Measurements from ENCODE around the gene DIAPH3. TPM values are rescaled to one million over a fixed set of nuclear protein-coding genes. Genes with fewer than 3 reads are reported as not detected.

DIAPH3 gene
- total RNA-seq, 1 experiment from 2014 or later = 11.4 TPM

DNA sequence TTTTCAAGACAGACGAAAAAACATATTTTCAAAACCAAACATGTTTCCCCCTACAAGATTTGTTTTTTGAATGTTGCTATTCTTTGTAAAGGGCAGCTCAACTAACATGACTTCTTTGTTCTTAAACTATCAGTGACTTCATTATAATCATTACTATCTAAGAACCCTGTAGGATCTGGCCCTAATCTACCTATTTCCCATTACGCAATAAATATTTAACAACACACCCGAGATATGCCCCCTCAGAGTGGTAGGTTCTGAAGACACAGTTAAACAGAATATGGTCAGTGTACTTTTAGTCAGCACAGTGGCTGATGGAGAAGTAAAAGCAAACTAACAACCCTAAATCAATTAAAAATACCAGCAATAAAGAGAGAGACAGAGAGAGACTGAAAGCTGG, 186.9 kb downstream of the DIAPH3 start:
- no peak for DNase-seq
- Mint-ChIP-seq H3K27ac (ENCODE audit: unreplicated experiment) (no peak overlapping the region), H3K36me3 (ENCODE audit: insufficient read depth, unreplicated experiment) (no peaks in the 10 kb centered on the region), H3K27me3 (ENCODE audit: unreplicated experiment) (no peaks in the 10 kb centered on the region), H3K4me3 (ENCODE audit: low read depth, unreplicated experiment) (no peak overlapping the region), H3K9me3 (ENCODE audit: low read depth, unreplicated experiment) (no peaks in the 10 kb centered on the region), H3K4me1 (ENCODE audit: low read depth, unreplicated experiment) (no peaks in the 10 kb centered on the region)
- CTCF ChIA-PET = no interaction called here
- TF ChIP-seq, protein P1, sequence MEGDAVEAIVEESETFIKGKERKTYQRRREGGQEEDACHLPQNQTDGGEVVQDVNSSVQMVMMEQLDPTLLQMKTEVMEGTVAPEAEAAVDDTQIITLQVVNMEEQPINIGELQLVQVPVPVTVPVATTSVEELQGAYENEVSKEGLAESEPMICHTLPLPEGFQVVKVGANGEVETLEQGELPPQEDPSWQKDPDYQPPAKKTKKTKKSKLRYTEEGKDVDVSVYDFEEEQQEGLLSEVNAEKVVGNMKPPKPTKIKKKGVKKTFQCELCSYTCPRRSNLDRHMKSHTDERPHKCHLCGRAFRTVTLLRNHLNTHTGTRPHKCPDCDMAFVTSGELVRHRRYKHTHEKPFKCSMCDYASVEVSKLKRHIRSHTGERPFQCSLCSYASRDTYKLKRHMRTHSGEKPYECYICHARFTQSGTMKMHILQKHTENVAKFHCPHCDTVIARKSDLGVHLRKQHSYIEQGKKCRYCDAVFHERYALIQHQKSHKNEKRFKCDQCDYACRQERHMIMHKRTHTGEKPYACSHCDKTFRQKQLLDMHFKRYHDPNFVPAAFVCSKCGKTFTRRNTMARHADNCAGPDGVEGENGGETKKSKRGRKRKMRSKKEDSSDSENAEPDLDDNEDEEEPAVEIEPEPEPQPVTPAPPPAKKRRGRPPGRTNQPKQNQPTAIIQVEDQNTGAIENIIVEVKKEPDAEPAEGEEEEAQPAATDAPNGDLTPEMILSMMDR (IDR thresholded peaks at IDR 0.05; ENCODE audit: unreplicated experiment) = no peak
- intact Hi-C loops (cut with micrococcal nuclease; ENCODE audit: unreplicated experiment) = no loop called here
- BruUV-seq (replicated peaks) = no TSS peak

DNA sequence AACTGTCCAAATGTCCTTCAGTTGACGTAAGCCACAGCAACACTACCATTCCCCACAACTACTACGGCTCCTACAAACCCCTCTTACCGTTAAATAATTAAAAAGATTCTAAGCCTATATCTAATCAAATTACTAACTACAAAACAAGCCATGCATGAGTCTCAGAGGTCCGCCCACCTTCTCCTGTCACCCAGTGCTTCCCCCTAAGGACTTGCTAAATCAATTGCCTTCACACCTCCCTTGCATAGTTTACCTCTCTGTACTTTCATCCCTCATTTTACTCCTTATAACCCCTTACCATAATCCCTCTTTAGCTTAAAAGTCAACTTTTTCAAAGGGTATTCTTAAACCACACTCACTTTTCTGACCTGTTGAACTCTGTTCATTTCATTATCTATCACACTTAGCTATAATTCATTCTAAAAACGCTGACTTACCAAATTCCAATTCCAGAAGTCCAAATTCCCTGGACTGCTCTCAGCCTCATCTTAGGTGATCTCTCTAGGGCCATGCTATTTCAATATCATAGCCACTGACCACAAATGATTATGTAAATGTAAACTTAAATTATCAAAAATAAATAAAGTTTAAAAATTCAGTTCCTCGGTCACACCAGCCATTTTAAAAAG, 187.8 kb downstream of the DIAPH3 start:
- Mint-ChIP-seq H3K4me3 (ENCODE audit: low read depth, unreplicated experiment) (no peak overlapping the region), H3K4me1 (ENCODE audit: low read depth, unreplicated experiment) (no peaks in the 10 kb centered on the region), H3K9me3 (ENCODE audit: low read depth, unreplicated experiment) (no peaks in the 10 kb centered on the region), H3K36me3 (ENCODE audit: insufficient read depth, unreplicated experiment) (no peaks in the 10 kb centered on the region), H3K27ac (ENCODE audit: unreplicated experiment) (no peak overlapping the region), H3K27me3 (ENCODE audit: unreplicated experiment) (no peaks in the 10 kb centered on the region)
- intact Hi-C loops (cut with micrococcal nuclease; ENCODE audit: unreplicated experiment) = no loop called here
- no peak for DNase-seq
- TF ChIP-seq, protein P1 (IDR thresholded peaks at IDR 0.05; ENCODE audit: unreplicated experiment) = no peak
- CTCF ChIA-PET = no interaction called here
- BruUV-seq (replicated peaks) = no TSS peak

DNA sequence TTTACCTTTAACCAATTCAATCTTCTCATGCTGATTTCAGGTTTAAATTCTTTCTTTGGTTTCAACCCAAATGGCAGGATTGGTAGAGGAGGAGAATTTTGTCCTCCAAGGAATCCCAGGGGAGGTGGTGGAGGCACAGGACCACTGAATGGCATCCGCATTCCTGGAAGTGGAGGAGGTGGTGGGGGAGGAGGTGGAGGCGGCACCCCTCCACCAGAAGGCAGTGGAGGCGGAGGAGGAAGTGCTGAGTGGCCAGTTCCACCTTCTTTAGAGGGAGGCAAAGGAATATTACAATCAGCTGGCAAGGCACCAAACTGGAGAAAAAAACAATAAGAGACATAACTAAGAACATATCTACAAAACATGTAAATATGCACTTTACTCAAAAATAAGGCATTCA, 192.9 kb downstream of the DIAPH3 start:
- no peaks in the 10 kb centered on the region for H3K9me3 Mint-ChIP-seq (ENCODE audit: low read depth, unreplicated experiment)
- H3K27me3 Mint-ChIP-seq (ENCODE audit: unreplicated experiment) = no peaks in the 10 kb centered on the region
- no peak overlapping the region for H3K4me3 Mint-ChIP-seq (ENCODE audit: low read depth, unreplicated experiment)
- H3K36me3 Mint-ChIP-seq (ENCODE audit: insufficient read depth, unreplicated experiment) = no peaks in the 10 kb centered on the region
- no peaks in the 10 kb centered on the region for H3K4me1 Mint-ChIP-seq (ENCODE audit: low read depth, unreplicated experiment)
- DNase-seq = no peak
- BruUV-seq (replicated peaks) = no TSS peak
- no peak overlapping the region for H3K27ac Mint-ChIP-seq (ENCODE audit: unreplicated experiment)
- CTCF ChIA-PET = no interaction called here
- intact Hi-C loops (cut with micrococcal nuclease; ENCODE audit: unreplicated experiment) = no loop called here
- TF ChIP-seq, protein P1 (IDR thresholded peaks at IDR 0.05; ENCODE audit: unreplicated experiment) = no peak

DNA sequence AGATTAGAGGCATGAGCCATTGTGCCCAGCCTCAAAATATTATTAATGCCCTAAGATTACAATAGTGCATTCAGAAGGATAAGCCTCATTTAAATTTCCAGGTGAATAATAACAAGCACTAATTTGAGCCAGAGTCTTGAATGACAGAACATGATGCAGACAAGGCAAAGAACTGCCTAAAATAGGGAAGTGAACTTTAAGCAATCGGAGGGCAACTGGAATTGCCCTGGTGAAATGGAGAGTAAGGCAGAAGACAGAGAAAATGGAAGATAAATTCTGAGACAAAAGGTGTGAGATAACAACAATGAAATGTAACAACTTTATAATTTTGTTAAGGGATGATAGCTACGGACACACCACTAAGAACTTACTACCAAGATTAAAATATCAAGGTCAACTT, 199.9 kb downstream of the DIAPH3 start:
- no peak for DNase-seq
- H3K4me1 Mint-ChIP-seq (ENCODE audit: low read depth, unreplicated experiment) = no peaks in the 10 kb centered on the region
- H3K27me3 Mint-ChIP-seq (ENCODE audit: unreplicated experiment) = no peaks in the 10 kb centered on the region
- intact Hi-C loops (cut with micrococcal nuclease; ENCODE audit: unreplicated experiment) = no loop called here
- no TSS peak for BruUV-seq (replicated peaks)
- CTCF ChIA-PET = no interaction called here
- no peaks in the 10 kb centered on the region for H3K36me3 Mint-ChIP-seq (ENCODE audit: insufficient read depth, unreplicated experiment)
- no peak overlapping the region for H3K4me3 Mint-ChIP-seq (ENCODE audit: low read depth, unreplicated experiment)
- H3K9me3 Mint-ChIP-seq (ENCODE audit: low read depth, unreplicated experiment) = no peaks in the 10 kb centered on the region
- TF ChIP-seq, protein P1 (IDR thresholded peaks at IDR 0.05; ENCODE audit: unreplicated experiment) = no peak
- H3K27ac Mint-ChIP-seq (ENCODE audit: unreplicated experiment) = no peak overlapping the region

Measured in Calu3 (cell line).